ENCODE measurements around the gene CYP8B1. TPM values are rescaled to one million over a fixed set of nuclear protein-coding genes. Genes with fewer than 3 reads are reported as not detected.

The CYP8B1 gene
- polyA plus RNA-seq, 12 donors = 0.04 to 0.30 (median 0.10) TPM; not detected in 3

DNA sequence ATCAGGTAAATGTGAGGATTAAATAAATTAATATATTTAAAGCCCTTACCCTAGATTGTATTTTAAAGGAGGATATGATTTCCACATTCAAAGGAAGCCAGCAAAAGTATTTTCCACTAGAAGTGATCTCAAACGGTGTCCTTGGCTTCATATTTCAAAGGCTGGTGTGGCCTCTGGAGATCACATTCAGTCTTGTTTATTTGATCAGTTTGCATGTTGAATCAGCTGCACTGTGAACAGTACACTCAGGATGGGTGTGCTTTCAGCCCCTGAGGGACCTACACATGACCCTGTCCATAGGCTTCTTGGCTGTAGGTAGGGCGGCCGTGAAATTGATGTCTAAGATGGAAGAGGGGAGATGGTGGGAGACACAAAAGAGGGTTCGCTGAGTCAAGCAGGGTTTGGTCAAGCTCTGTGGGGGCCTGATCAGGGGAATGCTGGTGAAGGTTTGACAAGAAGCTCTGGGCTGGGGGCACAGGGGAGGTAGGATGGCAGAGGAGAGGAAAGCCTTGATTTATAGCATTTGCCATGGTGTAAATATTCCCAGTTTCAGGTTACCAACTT is 21.9 kb downstream of the CYP8B1 start:
- DNase-seq = no peak

GRCh38 chr3:42853056-42853455 is 22.6 kb downstream of the CYP8B1 start:
- no peak for DNase-seq

GRCh38 chr3:42852441-42852840 is 23.2 kb downstream of the CYP8B1 start:
- no peak for DNase-seq

- no peak for DNase-seq
Measured at GRCh38 chr3:42851228-42851834, 24.3 kb downstream of the CYP8B1 start.

DNA sequence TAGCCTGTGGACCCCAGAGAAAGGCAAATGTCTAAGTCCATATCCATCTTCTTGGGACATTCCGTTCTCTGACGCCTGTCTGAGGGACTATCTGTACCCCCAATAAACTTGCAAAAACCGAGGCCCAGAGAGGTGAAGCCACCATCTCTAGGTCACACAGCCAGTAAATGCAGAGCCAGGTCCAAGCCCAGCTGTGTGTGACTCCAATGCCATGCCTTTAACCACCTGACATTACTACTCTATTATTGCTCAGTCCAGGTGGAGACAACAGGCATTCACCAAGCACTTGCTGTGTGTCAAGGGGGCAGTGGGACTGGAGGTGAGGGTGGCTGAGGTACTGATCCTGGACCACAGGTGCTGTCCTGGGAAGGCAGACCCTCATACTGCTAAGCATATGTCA is 25.4 kb downstream of the CYP8B1 start:
- no peak for DNase-seq

DNA sequence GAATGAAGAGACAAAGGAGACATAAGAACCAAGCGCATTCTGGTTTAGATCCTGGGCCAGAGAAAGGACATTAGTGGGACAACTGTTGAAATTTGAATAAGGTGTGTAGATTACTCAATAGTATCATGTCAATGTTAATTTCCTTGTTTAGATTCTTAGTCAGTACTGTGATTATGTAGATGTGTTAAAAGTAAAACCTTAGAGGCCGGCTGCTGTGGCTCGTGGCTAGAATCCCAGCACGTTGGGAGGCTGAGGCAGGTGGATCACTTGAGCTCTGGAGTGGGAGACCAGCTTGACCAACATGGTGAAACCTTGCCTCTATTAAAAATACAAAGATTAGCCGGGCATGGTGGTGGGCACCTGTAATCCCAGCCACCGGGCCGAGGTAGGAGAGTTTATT is 26.7 kb downstream of the CYP8B1 start:
- DNase-seq = no peak

DNA sequence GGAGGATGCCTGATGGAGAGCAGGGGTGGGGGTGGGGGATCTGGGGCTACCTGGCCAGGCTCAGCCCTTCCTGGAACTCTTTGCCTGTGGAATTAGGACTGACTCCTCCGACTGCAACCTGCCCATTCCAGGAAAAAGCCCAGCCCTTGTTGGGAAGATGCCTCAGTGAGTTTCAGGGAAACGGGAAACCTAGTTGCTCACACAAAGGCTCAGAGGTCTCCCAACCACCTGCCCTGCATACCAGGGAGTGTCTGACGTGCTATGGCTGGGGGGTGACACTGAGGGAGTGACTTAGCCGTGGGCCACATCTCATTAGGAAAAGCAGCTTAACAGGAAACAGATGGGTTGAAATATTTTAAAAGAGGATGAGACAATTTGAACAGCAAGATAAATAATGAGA is 27.9 kb downstream of the CYP8B1 start:
- no peak for DNase-seq

- DNase-seq = no peak
Measured at GRCh38 chr3:42846685-42847522, 28.8 kb downstream of the CYP8B1 start.

GRCh38 chr3:42844815-42845214 is 30.9 kb downstream of the CYP8B1 start:
- no peak for DNase-seq

- DNase-seq = no peak
Measured at GRCh38 chr3:42844412-42844713, 31.3 kb downstream of the CYP8B1 start.

GRCh38 chr3:42843713-42844411 is 31.8 kb downstream of the CYP8B1 start:
- DNase-seq = no peak

DNA sequence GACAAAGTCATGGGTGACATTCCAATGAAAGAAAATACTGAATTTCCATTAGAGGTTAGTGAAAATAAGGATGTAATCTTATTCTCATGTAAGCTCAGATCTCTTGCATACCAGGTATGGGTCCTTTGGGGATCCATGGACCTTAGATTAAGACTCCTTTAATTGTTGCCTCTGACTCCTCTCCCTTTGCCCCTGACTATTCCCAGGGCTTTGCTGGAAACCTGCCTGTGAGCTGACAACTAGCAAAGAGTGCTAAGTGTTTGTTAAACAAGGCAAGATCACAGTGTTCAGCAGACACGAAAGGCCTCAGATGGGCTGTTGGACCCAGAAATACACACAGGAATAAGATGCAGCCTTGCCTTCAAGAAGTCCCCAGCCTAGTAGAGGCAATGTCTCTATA is 34.3 kb downstream of the CYP8B1 start:
- no peak for DNase-seq

DNA sequence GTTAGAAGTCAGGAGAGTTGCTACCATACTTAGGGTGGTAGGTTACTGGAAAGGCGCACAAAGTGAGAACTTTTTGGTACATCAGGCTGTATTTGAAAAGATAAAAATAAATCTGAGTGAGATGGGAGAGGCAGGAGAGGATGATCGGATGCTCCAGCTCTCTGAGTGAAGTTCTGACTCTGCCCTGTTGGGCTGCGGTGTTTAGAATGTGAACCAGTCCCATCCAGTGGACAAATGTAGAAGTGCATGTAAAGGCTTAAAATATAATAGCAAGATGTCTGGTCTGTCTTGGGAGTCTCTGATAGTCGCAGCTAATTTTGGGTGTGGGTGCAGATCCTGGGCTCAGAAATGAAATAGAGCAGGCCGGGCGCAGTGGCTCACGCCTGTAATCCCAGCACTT is 36.1 kb downstream of the CYP8B1 start:
- DNase-seq = no peak

GRCh38 chr3:42838571-42838970 is 37.1 kb downstream of the CYP8B1 start:
- DNase-seq = no peak

DNA sequence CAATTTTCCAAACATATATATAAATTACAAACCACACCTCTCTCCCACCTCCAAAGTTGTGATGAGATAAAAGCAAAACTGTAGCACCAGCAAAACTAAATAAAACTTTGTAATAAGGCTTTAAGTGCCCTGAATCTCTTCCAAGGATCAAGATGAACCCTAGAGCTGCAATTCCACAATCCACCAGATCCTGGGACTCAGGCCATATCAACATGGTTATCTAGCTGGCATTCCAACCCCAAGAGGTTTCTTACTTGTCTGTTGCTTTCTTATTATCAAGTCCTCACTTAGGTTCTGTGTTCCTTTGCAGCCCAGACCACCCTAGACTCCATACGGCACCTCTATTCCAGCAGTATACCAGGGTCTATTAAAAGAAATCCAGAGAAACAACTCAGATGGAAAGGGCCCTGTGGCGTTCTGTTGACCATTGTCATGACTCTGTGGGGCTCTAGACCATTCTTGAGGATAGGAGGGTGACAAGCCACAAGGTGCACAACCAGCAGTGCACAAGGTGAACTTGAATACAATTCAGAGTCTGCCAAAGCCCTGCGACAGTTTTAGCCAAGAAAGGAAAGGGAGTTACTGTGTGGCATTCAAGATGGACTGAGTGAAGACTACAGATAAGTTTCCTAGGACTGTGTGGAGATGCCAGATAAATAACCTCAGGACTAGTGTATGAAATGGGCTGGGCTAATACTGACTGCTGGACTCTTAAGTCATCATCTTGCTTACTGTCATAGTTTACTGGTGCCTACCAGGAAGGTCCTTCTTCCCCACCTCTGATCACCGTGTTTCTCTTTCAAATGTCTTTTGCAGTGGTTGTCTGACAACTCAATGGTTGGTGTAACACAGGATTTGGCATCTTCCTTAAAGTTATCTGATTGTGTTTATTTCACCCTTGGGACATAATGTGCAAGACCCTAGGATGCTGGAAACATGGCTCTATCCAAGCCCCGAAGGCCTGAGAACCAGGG is 39.2 kb downstream of the CYP8B1 start:
- no peak for DNase-seq

DNA sequence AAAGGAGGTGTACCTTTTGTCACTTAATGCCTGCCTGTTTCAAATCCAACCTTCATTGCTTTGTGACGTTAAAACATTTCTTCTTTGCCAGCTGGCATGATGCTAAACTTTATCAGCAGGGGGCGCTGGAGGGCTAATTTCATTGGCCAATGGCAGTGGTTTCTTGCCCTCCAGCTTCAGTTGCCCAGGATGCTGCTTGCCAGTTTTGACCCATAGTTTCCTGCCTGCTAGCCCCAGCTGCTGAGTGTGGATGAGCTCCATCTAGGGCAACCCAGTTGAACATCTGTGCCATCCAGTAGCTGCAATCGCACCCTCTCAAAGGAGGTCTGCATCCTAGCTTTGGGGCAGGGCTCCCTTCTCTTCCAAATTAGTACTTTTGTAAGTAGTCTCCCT is 44.4 kb downstream of the CYP8B1 start:
- no peak for DNase-seq

DNA sequence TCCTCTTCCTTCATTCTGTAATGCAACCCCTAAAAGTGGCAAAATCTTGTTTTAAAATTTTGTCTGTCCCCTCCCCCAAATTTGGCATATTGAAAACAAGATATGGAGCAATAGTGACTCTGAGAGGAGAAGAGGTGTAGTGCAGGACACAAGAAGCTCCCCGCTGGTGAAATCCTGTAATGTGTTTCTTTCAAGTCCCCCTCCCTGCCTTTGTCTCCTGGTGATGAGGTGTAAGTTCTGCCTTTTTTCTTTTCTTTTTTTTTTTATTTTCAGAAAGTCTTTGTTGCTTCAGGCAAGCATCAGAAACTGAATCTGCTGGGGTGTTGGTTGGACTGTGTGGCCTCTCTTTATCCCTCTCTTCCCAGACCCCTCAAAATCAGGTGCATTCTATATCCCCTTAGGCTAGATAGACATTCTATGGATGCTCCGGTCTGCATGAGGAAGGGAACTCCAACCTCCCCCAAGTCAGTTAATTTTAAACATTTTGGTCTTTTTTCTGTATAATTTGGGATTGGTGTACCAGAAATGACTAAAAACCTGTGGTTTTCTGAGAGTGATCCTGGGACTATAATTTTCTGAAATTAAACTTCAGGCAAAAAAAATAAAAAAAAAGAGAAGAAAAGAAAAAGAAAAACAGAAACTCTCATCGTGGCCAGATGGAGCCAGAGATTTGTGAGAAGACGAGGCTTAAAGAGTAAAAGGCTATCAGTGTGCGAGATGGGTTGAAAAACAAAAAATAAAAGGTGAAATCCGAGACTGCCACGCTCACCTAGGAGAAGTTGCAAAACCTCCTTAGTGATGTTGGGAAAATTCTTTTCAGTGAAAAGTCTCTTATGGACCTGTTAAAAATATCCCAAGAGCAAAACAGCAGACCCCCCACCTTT is 45.0 kb downstream of the CYP8B1 start:
- no peak for DNase-seq

DNA sequence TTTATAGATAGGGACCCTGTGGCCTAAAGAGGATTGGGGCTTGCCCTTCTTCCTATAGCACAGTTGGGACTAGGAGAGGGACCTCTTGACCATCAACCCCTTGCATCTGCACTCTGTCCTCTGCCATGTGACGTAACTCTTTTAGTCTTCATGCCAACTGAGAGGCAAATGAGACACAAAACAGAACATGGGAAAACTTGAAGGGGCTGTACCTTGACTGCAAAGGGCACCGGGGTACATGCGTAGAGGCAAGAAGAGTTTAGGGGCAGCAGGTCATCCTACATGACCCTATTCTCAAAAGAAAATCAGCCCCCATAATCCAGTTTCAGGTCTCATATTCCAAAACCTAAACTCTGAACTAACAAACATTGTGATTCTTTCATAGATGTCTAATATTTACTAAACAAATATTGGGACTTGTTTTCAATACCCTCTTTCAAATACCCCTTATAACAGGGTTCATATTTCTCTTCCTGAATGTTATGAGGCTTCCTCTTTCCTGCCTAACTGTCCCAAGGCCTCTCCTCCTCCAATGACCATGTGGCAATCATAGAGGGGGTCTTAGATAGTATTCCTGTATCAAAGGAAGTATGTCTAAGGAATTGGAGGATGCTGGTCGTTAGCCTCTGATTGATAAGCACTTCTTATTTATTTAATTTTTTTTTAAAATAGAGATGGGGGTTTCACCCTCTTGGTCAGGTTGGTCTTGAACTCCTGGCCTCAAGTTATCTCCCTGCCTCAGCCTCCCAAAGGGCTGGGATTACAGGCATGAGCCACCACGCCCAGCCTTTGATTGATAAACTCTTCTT is 45.8 kb downstream of the CYP8B1 start:
- DNase-seq = no peak

DNA sequence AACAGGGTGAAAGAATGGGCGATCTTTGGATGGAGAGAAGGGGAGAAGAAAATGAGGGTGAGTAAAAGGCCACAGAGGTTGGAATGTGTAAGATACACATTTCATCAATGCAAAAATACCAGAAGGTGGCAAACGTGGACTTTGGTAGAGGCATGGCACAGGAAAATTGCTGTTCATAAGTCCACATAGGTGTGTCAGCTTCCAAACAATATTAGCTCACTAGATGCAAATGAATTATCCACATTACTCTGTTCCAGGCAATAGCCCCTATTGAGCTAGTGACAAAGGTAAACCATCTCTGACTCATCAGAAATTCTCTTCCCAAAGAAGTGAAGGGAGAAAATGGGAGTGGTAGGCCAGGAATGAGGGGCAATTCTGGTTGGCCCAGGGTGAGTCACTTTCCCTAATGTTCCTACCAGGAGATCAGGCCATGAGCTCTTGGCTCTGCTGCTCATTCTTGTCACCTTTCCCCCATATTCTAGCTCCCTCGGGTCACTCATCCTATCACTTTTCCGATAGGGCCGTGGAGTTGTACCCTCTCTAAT is 46.5 kb downstream of the CYP8B1 start:
- DNase-seq = no peak

Data from muscle of arm (tissue), 12 donors.